Measurements from ENCODE around the gene GPD2.

Gene GPD2

DNA sequence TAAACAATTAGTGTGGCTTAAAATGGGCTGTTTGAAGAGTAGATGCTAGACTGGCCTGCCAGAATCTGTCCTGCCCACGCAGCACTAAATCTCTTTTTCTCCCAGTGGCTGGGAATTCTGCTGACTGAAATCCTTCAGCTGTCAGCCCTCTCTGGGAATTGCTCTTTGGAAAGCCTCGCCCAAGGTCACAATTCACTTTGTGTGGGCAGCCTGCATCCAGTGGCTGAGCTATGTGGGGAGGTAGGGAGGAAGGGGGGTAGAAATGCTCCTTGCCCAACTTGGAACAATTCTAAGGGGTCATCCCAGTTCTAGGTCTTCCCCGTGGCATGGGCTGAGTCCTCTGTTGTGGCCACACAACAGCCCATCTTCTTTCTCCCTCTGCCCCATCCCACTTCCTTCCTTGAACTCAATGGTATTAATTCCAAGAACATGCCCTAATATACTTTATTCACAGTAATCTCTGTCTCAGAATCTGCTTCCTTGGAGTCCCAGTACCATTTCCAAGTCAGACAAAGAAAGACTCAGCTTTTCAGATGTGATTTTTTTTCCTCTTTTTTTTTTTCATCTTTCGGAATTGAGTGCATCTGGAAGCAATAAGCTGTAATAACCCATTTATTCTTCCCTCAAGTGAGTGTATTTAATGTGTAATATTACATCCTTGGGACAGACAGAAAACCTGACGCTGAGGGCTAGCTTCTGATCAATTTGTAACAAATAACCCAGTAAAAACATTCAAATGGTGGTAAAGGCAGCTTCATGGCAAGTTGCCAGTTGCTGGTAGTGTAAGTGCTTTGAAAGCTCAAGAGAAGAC is 189.4 kb downstream of the GPD2 start:
- no peak for DNase-seq (ENCODE audit: low read depth, low spot score)
- no peak overlapping the region for H3K27ac ChIP-seq

- no peak overlapping the region for H3K27ac ChIP-seq
- DNase-seq (ENCODE audit: low read depth, low spot score), result no peak
Measured at GRCh38 chr2:156626931-156627330, 190.8 kb downstream of the GPD2 start.

GRCh38 chr2:156630579-156631337 is 194.6 kb downstream of the GPD2 start:
- no peak overlapping the region for H3K27ac ChIP-seq
- DNase-seq (ENCODE audit: low read depth, low spot score), result no peak

DNA sequence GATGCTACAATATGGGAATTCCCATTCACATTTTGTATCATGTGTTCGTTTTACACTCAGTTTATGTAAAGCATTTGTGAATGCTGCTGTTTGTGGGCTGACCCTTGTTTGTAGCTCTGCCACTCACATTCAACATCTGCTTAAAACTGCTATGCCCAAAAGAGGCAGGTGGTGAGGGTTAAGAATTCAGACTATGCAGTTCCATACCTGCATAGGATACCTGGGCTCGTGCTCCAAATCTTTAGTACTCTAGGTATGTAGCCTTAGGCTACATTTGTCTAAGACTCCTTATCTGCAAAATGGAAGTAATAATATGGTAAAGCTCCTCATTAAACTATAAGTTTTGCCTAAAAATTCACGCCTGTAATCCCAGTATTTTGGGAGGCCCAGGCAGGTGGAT is 199.5 kb downstream of the GPD2 start:
- DNase-seq (ENCODE audit: low read depth, low spot score), result no peak
- H3K27ac ChIP-seq, result no peak overlapping the region

All from epithelial cell of prostate (primary cell).